Fibroblast of gingiva (primary cell): ENCODE measurements around the gene MINDY4B.

Source experiments
- DNase-seq: peaks from one replicate; pipeline ENCODE4 v3.0.0-alpha.2; 2011; ENCODE audit warnings: low read depth

MINDY4B gene

GRCh38 chr3:150844484-150844883, 60.8 kb downstream of the MINDY4B start:
- DNase-seq = no peak

GRCh38 chr3:150843241-150843640, 62.0 kb downstream of the MINDY4B start:
- DNase-seq = no peak

- DNase-seq = no peak
Observed at GRCh38 chr3:150840802-150841515, 64.3 kb downstream of the MINDY4B start.

GRCh38 chr3:150830745-150831144, 74.5 kb downstream of the MINDY4B start:
- no peak for DNase-seq

- DNase-seq = no peak
Observed at GRCh38 chr3:150830094-150830681, 75.1 kb downstream of the MINDY4B start.

GRCh38 chr3:150829408-150829807, 75.8 kb downstream of the MINDY4B start:
- DNase-seq = no peak

GRCh38 chr3:150828997-150829396, 76.2 kb downstream of the MINDY4B start:
- no peak for DNase-seq

GRCh38 chr3:150828261-150828660, 77.0 kb downstream of the MINDY4B start:
- no peak for DNase-seq

- DNase-seq = no peak
Observed at GRCh38 chr3:150826466-150827282, 78.6 kb downstream of the MINDY4B start.

- DNase-seq = no peak
Observed at GRCh38 chr3:150825916-150826377, 79.3 kb downstream of the MINDY4B start.

GRCh38 chr3:150825192-150825915, 79.9 kb downstream of the MINDY4B start:
- DNase-seq = no peak

- DNase-seq = no peak
Observed at GRCh38 chr3:150823277-150823676, 82.0 kb downstream of the MINDY4B start.

GRCh38 chr3:150822636-150823035, 82.6 kb downstream of the MINDY4B start:
- DNase-seq = no peak
